ENCODE results near the gene FERMT1. TPM values are rescaled to one million over a fixed set of nuclear protein-coding genes. Genes with fewer than 3 reads are reported as not detected.
A peak's percentile ranks its signal among the peaks of the same experiment; 100 is the strongest.

FERMT1 gene
- total RNA-seq, 1 donor from 2014 or later, result 8.4 TPM

- no peak overlapping the region for H3K4me3 Mint-ChIP-seq (ENCODE audit: low read depth)
- H3K9me3 Mint-ChIP-seq (ENCODE audit: low read depth), result no peaks in the 10 kb centered on the region
- DNase-seq (ENCODE audit: low spot score, unreplicated experiment), result no peak
- no peak overlapping the region for H3K27ac Mint-ChIP-seq
- H3K4me1 Mint-ChIP-seq (ENCODE audit: low read depth), result peaks cover 6% of the 10 kb centered on the region
- H3K27me3 Mint-ChIP-seq, result no peaks in the 10 kb centered on the region
- H3K36me3 Mint-ChIP-seq (ENCODE audit: insufficient read depth), result peaks cover 6% of the 10 kb centered on the region
- TF ChIP-seq, protein P1, sequence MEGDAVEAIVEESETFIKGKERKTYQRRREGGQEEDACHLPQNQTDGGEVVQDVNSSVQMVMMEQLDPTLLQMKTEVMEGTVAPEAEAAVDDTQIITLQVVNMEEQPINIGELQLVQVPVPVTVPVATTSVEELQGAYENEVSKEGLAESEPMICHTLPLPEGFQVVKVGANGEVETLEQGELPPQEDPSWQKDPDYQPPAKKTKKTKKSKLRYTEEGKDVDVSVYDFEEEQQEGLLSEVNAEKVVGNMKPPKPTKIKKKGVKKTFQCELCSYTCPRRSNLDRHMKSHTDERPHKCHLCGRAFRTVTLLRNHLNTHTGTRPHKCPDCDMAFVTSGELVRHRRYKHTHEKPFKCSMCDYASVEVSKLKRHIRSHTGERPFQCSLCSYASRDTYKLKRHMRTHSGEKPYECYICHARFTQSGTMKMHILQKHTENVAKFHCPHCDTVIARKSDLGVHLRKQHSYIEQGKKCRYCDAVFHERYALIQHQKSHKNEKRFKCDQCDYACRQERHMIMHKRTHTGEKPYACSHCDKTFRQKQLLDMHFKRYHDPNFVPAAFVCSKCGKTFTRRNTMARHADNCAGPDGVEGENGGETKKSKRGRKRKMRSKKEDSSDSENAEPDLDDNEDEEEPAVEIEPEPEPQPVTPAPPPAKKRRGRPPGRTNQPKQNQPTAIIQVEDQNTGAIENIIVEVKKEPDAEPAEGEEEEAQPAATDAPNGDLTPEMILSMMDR (IDR thresholded peaks at IDR 0.05; ENCODE audit: unreplicated experiment), result no peak
Measured at GRCh38 chr20:6074784-6075183, 48.0 kb downstream of the FERMT1 start.

- Mint-ChIP-seq H3K27ac (peak overlapping the region; percentile 78), H3K9me3 (ENCODE audit: low read depth) (no peaks in the 10 kb centered on the region), H3K27me3 (no peaks in the 10 kb centered on the region), H3K4me1 (ENCODE audit: low read depth) (peaks cover 6% of the 10 kb centered on the region), H3K36me3 (ENCODE audit: insufficient read depth) (peaks cover 6% of the 10 kb centered on the region), H3K4me3 (ENCODE audit: low read depth) (no peak overlapping the region)
- TF ChIP-seq, protein P1 (IDR thresholded peaks at IDR 0.05; ENCODE audit: unreplicated experiment), result peak; percentile 54
- no peak for DNase-seq (ENCODE audit: low spot score, unreplicated experiment)
Measured at GRCh38 chr20:6074145-6074561, 48.7 kb downstream of the FERMT1 start.

DNA sequence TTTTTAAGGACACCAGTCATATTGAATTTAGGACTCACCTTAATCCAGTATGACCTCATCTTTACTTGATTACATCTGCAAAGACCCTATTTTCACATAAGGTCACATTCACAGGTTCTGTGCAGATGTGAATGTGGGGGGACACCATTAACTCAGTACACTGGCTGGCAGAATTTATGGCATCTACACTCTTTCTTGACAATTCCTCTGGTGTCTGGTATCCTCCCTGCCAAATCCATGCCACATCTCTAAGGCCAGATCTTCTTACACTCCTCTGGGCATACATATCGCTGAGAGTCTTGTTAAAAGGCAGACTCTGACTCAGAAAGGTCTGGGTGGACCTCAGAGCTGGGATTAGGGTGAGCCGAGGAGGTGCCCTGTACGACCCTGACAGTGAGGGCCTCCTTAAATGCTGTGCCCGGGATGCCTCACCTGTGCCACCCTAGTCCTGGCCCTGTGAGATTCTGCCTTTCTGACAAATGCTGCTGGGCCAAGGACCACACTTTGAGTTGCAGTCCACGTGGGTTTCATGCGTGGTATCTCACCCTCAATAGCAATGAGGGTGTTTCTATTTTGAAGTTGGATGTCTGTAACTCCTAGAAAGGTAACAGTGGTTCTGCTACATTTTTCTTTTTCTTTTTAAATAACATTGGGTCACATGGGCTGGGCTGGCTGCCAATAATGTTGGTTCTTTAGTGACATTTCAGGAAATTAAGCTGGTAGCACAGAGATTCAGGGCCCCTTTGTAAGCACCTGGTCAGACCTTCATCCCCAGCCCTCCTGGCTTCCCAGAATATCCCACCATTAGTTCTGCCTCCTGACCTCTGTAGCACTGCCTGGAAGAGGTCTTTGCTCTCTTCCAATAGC, 51.8 kb downstream of the FERMT1 start:
- Mint-ChIP-seq H3K36me3 (ENCODE audit: insufficient read depth) (peaks cover 2% of the 10 kb centered on the region), H3K27ac (no peak overlapping the region), H3K27me3 (no peaks in the 10 kb centered on the region), H3K4me1 (ENCODE audit: low read depth) (peaks cover 6% of the 10 kb centered on the region), H3K4me3 (ENCODE audit: low read depth) (no peak overlapping the region), H3K9me3 (ENCODE audit: low read depth) (no peaks in the 10 kb centered on the region)
- no peak for DNase-seq (ENCODE audit: low spot score, unreplicated experiment)
- TF ChIP-seq, protein P1 (IDR thresholded peaks at IDR 0.05; ENCODE audit: unreplicated experiment), result no peak

GRCh38 chr20:6069669-6070068, 53.2 kb downstream of the FERMT1 start:
- Mint-ChIP-seq H3K4me1 (ENCODE audit: low read depth) (peaks cover 6% of the 10 kb centered on the region), H3K36me3 (ENCODE audit: insufficient read depth) (peaks cover 2% of the 10 kb centered on the region), H3K4me3 (ENCODE audit: low read depth) (no peak overlapping the region), H3K27ac (no peak overlapping the region), H3K9me3 (ENCODE audit: low read depth) (no peaks in the 10 kb centered on the region), H3K27me3 (no peaks in the 10 kb centered on the region)
- TF ChIP-seq, protein P1 (IDR thresholded peaks at IDR 0.05; ENCODE audit: unreplicated experiment), result no peak
- no peak for DNase-seq (ENCODE audit: low spot score, unreplicated experiment)

GRCh38 chr20:6067763-6068318, 55.0 kb downstream of the FERMT1 start:
- no peaks in the 10 kb centered on the region for H3K4me1 Mint-ChIP-seq (ENCODE audit: low read depth)
- no peaks in the 10 kb centered on the region for H3K9me3 Mint-ChIP-seq (ENCODE audit: low read depth)

More at GRCh38 chr20:6067763-6068318, 55.0 kb downstream of the FERMT1 start:
- TF ChIP-seq, protein P1 (IDR thresholded peaks at IDR 0.05; ENCODE audit: unreplicated experiment), result no peak
- H3K4me3 Mint-ChIP-seq (ENCODE audit: low read depth), result no peak overlapping the region
- no peaks in the 10 kb centered on the region for H3K27me3 Mint-ChIP-seq
- no peaks in the 10 kb centered on the region for H3K36me3 Mint-ChIP-seq (ENCODE audit: insufficient read depth)
- H3K27ac Mint-ChIP-seq, result no peak overlapping the region
- DNase-seq (ENCODE audit: low spot score, unreplicated experiment), result no peak

Measured in progenitor cell of endocrine pancreas (in vitro differentiated cells).